Activated CD4-positive, alpha-beta T cell treated with anti-CD3 and anti-CD28 coated beads, Interleukin-2, amount 10 ng/mL, durations not matched to agents 7 days and 5 days (primary cell): ENCODE measurements around the gene CACNA2D4. TPM values are rescaled to one million over a fixed set of nuclear protein-coding genes. Genes with fewer than 3 reads are reported as not detected.

ENCODE experiments used
- CTCF ChIA-PET: fragments of 350-600 bp; sonication (Branson Sonifier 250); formaldehyde crosslinking; loops from one replicate; lab custom pipeline; 2021; ENCODE audit warnings: antibody characterized with exemption; lab: Charles Lee
- POLR2A ChIA-PET: fragments of 350-600 bp; sonication (Branson Sonifier 250); formaldehyde crosslinking; loops from one replicate; lab custom pipeline; 2021; ENCODE audit warnings: antibody characterized with exemption; lab: Charles Lee
- DNase-seq: peaks from one replicate; pipeline ENCODE4 v3.0.0-alpha.2; 2020
- H3K27ac Mint-ChIP-seq: one replicate; pipeline ENCODE4 v1.8.0; 2021; ENCODE audit warnings: mild to moderate bottlenecking, moderate library complexity, mixed read lengths
- H3K27me3 Mint-ChIP-seq: one replicate; pipeline ENCODE4 v1.8.0; 2021; ENCODE audit warnings: mixed read lengths
- H3K36me3 Mint-ChIP-seq: one replicate; pipeline ENCODE4 v1.8.0; 2021; ENCODE audit warnings: low read depth, mixed read lengths
- H3K4me1 Mint-ChIP-seq: one replicate; pipeline ENCODE4 v1.8.0; 2021; ENCODE audit warnings: mixed read lengths
- H3K4me3 Mint-ChIP-seq: one replicate; pipeline ENCODE4 v1.8.0; 2021; ENCODE audit warnings: mild to moderate bottlenecking, moderate library complexity, mixed read lengths
- H3K9me3 Mint-ChIP-seq: one replicate; pipeline ENCODE4 v1.8.0; 2021; ENCODE audit warnings: mixed read lengths
- total RNA-seq, 2 experiments: library from RNA; stranded (reverse); gene quantifications; one replicate each; pipeline ENCODE4 v1.2.3, GENCODE V29; 2021

Gene CACNA2D4
- total RNA-seq, 2 experiments from 2014 or later: 12.9 to 16.4 TPM

DNA sequence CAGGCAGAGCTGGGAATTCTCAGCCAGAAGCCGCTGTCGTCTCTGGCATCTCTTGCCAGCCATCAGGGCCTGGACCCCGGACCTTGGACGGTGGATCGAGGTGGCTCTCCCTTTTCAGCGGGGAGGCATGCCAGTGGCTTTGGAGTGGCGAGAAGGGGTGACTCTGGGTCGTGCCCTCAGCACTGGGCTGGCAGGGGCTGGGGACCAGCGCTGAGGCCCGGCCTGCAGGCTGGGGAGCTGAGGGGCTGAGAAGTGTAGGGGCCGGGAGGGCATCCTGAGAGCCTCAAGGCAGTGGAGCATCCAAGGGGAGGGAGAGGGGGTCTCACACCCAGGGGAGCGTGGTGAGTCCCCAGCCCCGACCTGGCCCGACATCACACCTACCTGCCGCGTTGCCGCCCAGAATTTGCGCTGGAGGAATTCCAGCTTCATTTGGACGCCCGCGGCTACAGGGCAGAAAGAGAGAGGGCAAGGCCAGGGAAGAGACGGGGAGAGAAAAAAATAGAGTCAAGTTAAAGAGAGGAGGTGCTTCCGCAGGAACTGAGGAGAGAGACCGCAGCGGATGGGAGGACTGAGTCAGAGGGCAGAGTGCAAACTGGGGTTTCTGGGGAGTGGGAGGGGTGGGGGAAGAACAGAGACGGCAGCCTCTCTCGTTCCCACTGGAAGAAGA lies 107.0 kb downstream of the CACNA2D4 start:
- H3K4me1 Mint-ChIP-seq: peaks cover 10% of the 10 kb centered on the region
- POLR2A ChIA-PET: no interaction called here
- CTCF ChIA-PET: interaction anchor here (1.3 to 1.4 kb wide), 3 partner anchors 28 to 129 kb away, joined by 3 to 5 read pairs (median 3); no protein-coding TSS in a partner anchor
- H3K27me3 Mint-ChIP-seq: peaks cover 4% of the 10 kb centered on the region
- no peaks in the 10 kb centered on the region for H3K9me3 Mint-ChIP-seq
- H3K36me3 Mint-ChIP-seq: no peaks in the 10 kb centered on the region
- peak overlapping the region; percentile 54 for H3K4me3 Mint-ChIP-seq
- H3K27ac Mint-ChIP-seq: peak overlapping the region; percentile 78
- peak; percentile 40 for DNase-seq

DNA sequence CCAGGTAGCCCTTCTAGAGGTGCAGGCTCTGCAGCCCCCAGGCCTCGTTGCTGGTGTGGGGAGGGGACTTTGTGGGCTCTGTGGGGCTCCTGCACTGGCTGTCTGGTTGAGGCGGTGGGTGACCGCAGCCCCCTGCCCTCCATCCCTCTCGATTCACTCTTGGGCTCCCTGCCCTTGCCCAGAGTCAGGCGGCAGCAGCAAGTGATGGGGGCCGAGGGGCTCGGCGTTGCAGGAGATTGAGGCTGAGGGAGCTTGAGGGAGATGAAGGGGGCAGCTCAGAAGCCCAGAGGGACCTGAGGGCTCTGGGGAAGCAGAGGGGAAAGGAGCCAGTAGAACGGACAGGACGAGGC lies 107.5 kb downstream of the CACNA2D4 start:
- ChIA-PET POLR2A (no interaction called here), CTCF (interaction anchor here (1.4 kb wide), 1 partner anchor 129 kb away, joined by 5 read pairs; no protein-coding TSS in a partner anchor)
- Mint-ChIP-seq H3K27me3 (peaks cover 4% of the 10 kb centered on the region), H3K27ac (peak overlapping the region; percentile 78), H3K4me3 (peak overlapping the region; percentile 54), H3K9me3 (no peaks in the 10 kb centered on the region), H3K36me3 (no peaks in the 10 kb centered on the region), H3K4me1 (peaks cover 10% of the 10 kb centered on the region)
- DNase-seq: no peak

DNA sequence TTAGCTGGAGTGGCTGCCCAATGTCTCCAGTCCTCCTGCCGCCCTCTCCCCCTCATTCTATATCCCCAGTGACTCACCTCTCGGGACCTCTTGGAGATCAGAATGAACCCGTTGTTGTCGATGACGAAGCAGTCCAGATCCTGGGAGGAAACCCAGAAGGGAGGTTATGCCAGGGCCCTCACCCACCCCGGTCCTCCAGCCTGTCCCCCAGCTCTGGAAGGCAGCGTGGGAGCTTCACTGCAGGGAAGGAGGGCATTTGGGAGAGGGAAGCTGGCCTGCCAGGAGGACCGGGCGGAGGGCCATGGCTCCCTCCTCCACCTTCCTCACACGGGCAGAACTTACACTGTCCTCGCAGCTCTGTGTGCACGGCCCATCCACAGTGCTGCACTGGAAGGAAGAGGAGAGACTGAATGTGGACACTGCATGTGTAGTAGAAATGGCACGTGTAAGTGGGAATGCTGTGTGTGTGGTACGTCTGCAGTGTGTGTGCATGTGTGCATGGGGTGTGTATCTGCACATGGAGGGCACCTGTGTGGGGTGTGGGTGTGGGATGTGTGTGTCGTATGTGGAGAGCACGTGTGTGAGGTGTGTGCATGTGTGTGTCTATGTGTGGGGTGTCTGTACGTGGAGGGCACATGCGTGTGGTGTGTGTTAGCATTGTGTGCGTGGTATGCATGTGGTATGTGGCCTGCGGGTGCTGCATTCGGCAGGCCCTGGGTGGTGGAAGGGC lies 108.1 kb downstream of the CACNA2D4 start:
- Mint-ChIP-seq H3K27ac (peak overlapping the region; percentile 57), H3K9me3 (no peaks in the 10 kb centered on the region), H3K4me3 (peak overlapping the region; percentile 54), H3K4me1 (peaks cover 10% of the 10 kb centered on the region), H3K27me3 (peaks cover 2% of the 10 kb centered on the region), H3K36me3 (no peaks in the 10 kb centered on the region)
- ChIA-PET CTCF (interaction anchor here (1.7 kb wide), 1 partner anchor 130 kb away, joined by 3 read pairs; no protein-coding TSS in a partner anchor), POLR2A (no interaction called here)
- DNase-seq: no peak

DNA sequence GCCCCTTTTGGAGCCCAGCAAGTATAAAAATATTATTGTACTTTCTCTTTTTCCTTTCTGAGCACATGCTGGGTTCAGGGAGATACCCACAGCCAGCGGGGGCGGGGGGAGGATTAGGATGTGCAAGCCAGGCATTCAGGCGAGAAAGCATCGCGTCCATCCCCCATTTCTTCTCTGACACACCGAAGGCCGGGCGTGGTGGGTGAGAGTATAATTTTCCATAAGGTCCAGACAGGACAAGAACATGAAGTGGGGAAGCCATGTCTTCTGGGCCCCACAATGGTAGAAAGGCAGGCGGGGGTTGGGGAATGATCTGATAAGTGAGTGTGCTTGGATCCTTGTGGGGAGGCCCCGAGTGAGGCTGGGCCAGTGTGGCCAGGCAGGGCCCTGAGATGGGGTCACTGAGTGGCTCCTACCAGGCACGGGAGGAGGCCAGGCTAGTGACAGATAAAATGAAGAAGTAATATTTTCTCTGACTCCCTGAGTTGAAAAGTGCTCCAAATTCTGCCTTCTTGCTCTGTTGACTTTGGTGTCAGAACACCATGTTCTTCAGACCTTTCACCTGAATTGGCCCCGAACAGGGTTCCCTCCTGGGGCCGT lies 108.8 kb downstream of the CACNA2D4 start:
- no peak overlapping the region for H3K4me3 Mint-ChIP-seq
- H3K27ac Mint-ChIP-seq: peak overlapping the region; percentile 39
- CTCF ChIA-PET: interaction anchor here (1.7 kb wide), 1 partner anchor 130 kb away, joined by 3 read pairs; no protein-coding TSS in a partner anchor
- POLR2A ChIA-PET: no interaction called here
- H3K4me1 Mint-ChIP-seq: peaks cover 12% of the 10 kb centered on the region
- no peak for DNase-seq
- no peaks in the 10 kb centered on the region for H3K9me3 Mint-ChIP-seq
- no peaks in the 10 kb centered on the region for H3K36me3 Mint-ChIP-seq
- peaks cover 2% of the 10 kb centered on the region for H3K27me3 Mint-ChIP-seq

DNA sequence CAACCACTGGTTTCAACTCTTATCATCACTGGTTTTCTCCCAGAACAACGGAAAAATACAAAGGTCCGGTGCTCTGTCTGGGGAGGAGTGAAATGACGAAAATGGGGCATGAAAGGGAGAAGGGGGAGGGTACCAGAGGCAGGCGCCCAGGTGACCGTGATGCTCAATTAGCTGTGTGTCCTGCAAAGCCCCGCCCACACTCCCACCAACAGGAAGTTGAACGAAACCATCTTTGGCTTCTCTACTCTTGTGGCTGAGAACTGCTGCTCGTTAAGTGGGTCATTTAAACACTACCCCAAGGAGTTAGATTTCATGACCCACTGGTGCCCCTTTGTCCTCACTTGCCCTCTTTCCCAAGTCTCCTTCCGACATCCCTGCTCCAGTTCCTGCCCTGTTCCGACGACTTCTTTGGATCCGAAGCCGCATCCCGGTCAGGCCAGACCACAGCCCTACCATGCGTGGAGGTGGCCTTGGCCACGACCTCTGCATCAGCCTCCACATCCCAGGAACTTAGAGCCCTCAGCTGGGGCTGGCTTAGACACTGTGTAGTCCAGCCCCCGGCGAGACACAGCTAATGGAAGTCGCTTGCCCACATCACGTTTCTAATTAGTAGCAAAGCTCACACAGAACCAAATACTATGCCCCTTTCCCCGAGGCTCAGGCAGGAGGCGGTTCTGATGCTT lies 109.5 kb downstream of the CACNA2D4 start:
- Mint-ChIP-seq H3K4me3 (no peak overlapping the region), H3K4me1 (peaks cover 16% of the 10 kb centered on the region), H3K9me3 (no peaks in the 10 kb centered on the region), H3K27me3 (no peaks in the 10 kb centered on the region), H3K27ac (no peak overlapping the region), H3K36me3 (no peaks in the 10 kb centered on the region)
- DNase-seq: no peak
- CTCF ChIA-PET: interaction anchor here (1.3 to 1.7 kb wide), 2 partner anchors 131 to 138 kb away, joined by 3 read pairs; no protein-coding TSS in a partner anchor
- POLR2A ChIA-PET: no interaction called here

DNA sequence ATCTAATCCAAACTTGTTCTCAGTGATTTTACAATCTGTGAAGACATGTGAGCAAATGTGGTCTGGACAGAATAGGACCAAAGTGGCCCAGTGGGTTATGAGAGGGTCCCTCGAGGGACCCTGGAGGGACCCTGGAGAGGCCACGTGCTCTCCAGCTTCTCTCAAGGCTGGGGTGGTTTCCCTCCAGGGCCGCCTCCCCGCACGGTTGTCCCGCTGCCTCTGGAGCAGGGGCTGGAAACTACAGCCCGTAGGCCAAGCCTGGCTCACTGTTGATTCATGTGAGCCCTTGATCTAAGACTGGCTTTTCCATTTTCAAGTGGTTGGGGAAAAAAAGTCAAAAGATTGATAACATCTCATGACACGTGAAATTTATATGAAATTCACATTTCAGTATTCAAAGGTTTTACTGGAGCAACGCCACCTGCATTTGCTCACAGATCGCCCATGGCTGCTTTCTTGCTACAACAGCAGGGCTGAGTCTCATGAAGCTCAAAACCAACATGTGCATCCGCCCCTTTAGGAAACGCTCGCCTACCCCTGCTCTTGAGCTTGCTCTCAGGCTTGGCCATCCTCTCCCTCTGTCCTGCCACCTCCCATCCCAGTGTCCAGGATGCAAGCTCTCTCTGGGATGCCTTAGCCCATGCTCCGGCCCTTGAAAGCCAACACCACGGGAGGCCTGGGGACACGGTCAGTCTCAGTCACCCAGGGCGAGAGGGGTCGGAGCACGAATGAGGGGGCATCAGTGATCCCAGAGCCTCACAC lies 110.2 kb downstream of the CACNA2D4 start:
- no peaks in the 10 kb centered on the region for H3K9me3 Mint-ChIP-seq
- CTCF ChIA-PET: interaction anchor here (1.3 to 1.7 kb wide), 2 partner anchors 132 to 139 kb away, joined by 3 read pairs; no protein-coding TSS in a partner anchor
- H3K36me3 Mint-ChIP-seq: no peaks in the 10 kb centered on the region
- POLR2A ChIA-PET: no interaction called here
- peaks cover 16% of the 10 kb centered on the region for H3K4me1 Mint-ChIP-seq
- no peaks in the 10 kb centered on the region for H3K27me3 Mint-ChIP-seq
- no peak overlapping the region for H3K4me3 Mint-ChIP-seq
- DNase-seq: no peak
- no peak overlapping the region for H3K27ac Mint-ChIP-seq

DNA sequence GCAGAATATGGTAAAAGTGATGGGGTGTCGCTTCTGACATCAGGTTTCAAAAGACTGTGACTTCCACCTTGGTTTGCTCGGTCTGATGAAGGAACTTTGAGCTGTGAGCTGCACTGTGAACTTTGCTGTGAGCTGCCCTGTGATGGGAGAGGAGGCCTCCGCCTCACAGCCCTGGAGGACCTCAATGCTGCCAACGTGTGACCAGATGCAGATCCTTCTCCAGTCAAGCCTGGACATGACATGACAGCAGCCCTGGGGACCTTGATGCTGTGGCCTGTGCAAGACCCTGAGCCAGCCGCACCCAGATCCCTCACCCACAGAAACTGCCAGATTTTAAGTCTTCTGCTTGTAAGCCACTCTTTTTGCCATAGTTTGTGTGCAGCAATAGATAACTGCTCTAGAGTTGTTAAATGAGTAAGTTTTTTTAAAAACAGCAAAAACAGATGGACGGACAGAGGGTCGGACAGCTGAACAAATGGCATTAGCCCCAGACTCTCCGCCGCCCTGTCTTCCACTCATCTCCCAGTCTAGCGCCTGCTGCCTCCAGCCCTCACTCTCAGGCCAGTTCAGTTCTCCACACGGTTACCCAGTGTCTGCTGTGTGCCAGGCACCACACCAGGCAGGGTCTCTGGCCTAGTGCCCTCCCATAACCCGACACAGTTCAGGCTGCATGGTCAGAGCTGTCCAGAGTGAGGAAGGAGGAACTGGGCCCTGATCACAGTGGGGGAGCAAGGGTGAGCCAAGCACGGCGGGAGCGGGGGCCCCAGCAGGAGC lies 111.2 kb downstream of the CACNA2D4 start:
- Mint-ChIP-seq H3K4me3 (no peak overlapping the region), H3K9me3 (no peaks in the 10 kb centered on the region), H3K27ac (no peak overlapping the region), H3K36me3 (no peaks in the 10 kb centered on the region), H3K27me3 (no peaks in the 10 kb centered on the region), H3K4me1 (peaks cover 16% of the 10 kb centered on the region)
- CTCF ChIA-PET: interaction anchor here (1.3 kb wide), 1 partner anchor 140 kb away, joined by 3 read pairs; no protein-coding TSS in a partner anchor
- DNase-seq: no peak
- POLR2A ChIA-PET: no interaction called here

DNA sequence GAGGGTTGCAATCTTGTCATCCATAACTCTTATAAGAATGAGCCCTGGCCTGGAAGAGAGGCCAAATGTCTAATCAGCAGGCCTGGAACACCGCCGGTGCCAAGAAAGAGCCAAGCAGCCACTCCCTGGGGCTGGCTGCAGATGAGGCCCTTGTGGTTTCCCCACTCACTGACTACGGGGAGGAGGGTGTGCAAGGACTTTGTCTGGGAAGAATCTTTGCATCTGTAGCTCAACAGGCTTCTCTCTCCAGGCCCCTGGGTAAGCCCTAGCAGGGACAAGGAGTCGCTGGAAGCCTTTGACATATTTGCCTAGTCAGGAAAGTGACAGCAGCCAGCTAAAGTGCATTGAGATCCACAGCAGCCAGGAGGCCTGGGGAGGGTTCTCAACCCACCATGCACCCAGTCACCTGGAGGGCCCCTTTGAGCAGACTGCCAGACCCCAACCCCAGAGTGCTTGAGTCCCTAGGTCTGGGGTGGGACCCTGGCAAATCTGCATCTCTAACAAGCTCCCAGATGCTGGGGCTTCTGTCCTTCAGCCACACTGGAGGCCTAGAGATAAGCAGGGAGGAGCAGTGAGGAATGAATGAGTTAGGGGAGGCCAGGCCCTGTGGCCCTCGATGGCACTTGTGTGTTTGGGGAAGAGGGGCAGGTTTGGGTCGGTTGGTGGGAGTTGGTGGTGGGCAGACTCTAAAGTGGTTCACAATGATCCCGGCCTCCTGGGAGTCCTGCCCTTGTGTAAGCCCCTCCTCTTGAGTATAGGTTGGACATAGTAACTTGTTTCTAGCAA lies 112.0 kb downstream of the CACNA2D4 start:
- DNase-seq: no peak
- POLR2A ChIA-PET: no interaction called here
- peaks cover 14% of the 10 kb centered on the region for H3K4me1 Mint-ChIP-seq
- peak overlapping the region; percentile 28 for H3K27ac Mint-ChIP-seq
- CTCF ChIA-PET: interaction anchor here (0.8 kb wide), 1 partner anchor 9 kb away, joined by 3 read pairs; no protein-coding TSS in a partner anchor
- no peak overlapping the region for H3K4me3 Mint-ChIP-seq
- no peaks in the 10 kb centered on the region for H3K27me3 Mint-ChIP-seq
- no peaks in the 10 kb centered on the region for H3K9me3 Mint-ChIP-seq
- H3K36me3 Mint-ChIP-seq: no peaks in the 10 kb centered on the region

DNA sequence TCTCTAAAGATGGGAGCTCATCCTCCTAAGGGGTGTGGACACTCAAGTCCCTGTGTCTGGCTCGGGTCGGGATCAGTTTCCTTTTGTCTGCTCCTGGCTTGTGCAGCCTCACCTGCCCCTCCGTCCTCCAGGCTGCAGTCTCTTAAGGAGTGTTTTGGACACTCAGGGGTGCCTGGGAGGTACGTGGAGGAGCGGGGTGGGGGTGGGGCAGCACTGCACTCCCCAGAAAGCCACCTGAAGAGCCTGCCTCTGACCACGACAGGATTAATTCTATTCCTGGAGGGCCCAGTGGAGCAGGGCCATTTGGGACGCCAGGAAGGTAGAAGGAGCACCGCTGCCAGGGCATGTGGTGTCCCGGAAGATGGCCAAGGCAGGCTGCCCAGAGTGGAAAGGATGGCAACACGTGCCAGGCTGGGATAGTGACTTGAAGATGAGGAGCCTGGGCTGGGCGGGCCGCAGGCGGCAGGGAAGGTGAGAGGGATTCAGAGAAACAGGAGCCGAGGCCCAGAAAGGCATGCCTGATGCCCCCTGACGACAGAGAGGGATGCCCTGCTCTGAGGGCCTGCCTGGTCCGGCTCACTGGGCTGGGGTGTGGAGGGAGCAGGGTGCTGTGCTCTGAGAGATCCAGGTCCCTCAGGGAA lies 112.9 kb downstream of the CACNA2D4 start:
- Mint-ChIP-seq H3K27me3 (no peaks in the 10 kb centered on the region), H3K27ac (peak overlapping the region; percentile 60), H3K4me3 (no peak overlapping the region), H3K9me3 (no peaks in the 10 kb centered on the region), H3K4me1 (peaks cover 10% of the 10 kb centered on the region), H3K36me3 (no peaks in the 10 kb centered on the region)
- ChIA-PET CTCF (interaction anchor here (0.6 to 1.3 kb wide), 3 partner anchors 10 to 1058 kb away, joined by 3 to 4 read pairs (median 3); no protein-coding TSS in a partner anchor), POLR2A (no interaction called here)
- no peak for DNase-seq

DNA sequence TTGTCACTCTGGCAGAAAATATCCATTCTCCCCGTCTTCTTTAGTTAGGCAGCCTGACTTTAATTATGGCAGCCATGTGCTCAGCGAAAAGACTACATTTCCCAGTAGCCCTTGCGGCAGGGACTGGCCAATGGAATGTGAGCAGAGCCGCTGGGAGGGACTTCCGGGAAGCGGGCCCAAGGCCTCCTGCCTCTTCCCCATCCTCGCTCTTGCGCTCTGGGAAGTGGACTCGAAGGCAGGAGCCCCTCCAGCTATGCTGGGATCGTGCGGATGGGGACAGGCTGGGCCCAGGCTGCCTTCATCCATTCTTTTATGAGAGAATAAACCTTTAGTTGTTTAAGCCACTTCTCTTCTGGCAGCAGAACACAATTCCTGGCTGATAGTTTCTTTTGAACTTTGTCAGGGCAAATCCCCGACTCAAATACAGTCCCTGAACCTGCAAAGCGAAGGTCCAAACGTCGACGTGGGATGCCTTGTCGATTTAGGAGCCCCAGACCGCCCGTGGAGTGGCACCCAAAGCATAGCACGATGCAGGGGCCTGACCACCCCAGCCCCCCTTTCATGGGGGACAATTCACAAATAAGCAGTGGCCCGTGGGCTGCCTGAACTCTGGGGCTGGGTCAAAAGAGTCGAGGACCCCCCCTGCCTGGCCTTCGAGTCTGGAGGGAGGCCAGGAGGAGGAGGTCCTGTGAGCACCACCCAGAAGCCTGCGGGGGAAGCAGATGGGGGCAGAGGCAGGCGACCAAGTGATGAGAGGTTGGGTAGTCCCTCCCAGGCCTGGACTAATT lies 113.7 kb downstream of the CACNA2D4 start:
- ChIA-PET POLR2A (no interaction called here), CTCF (interaction anchor here (0.6 to 1.3 kb wide), 2 partner anchors 135 to 1057 kb away, joined by 3 to 4 read pairs; no protein-coding TSS in a partner anchor)
- H3K4me3 Mint-ChIP-seq: no peak overlapping the region
- H3K36me3 Mint-ChIP-seq: no peaks in the 10 kb centered on the region
- peak overlapping the region; percentile 80 for H3K27ac Mint-ChIP-seq
- H3K4me1 Mint-ChIP-seq: peaks cover 9% of the 10 kb centered on the region
- no peaks in the 10 kb centered on the region for H3K9me3 Mint-ChIP-seq
- DNase-seq: peak; percentile 92
- H3K27me3 Mint-ChIP-seq: no peaks in the 10 kb centered on the region
